GM12878 (cell line): ENCODE data around the gene MAMLD1.

Source experiments
- CTCF ChIP-seq, 3 experiments: IDR thresholded peaks in 2 of 3; conservative IDR thresholded peaks in 1 of 3; 2 replicates each; pipeline ENCODE4 v1.5.1; 2011; ENCODE audit warnings: low read depth in 3 of 3, low read length in 3 of 3, mild to moderate bottlenecking in 3 of 3, control low read depth in 2 of 3, moderate library complexity in 2 of 3, inconsistent platforms in 1 of 3, mixed read lengths in 1 of 3; ENCODE audit not compliant: control insufficient read depth in 2 of 3, insufficient read depth in 1 of 3; ENCODE audit errors: extremely low read depth in 1 of 3
- EP300 ChIP-seq, 2 experiments: fragments of 150-350 bp in 1 of 2; IDR thresholded peaks; 2 replicates each; pipeline ENCODE4 v1.6.1; 2011 to 2012; ENCODE audit warnings: low read depth in 2 of 2, low read length in 2 of 2, borderline replicate concordance in 1 of 2, improper control_type of control experiment in 1 of 2, inconsistent platforms in 1 of 2; ENCODE audit not compliant: control insufficient read depth in 1 of 2
- HDAC2 ChIP-seq: fragments of 200-600 bp; sonication (generic); IDR thresholded peaks from 2 replicates; pipeline ENCODE4 v1.6.1; 2017
- HDGF ChIP-seq: fragments of 450-650 bp; IDR thresholded peaks from 2 replicates; pipeline ENCODE4 v1.6.1; 2016; ENCODE audit warnings: antibody characterized with exemption
- PAX8 ChIP-seq: fragments of 450-650 bp; IDR thresholded peaks from 2 replicates; pipeline ENCODE4 v1.6.1; 2017; ENCODE audit warnings: mild to moderate bottlenecking, moderate library complexity
- POLR2A ChIP-seq: IDR thresholded peaks from 2 replicates; pipeline ENCODE4 v1.6.1; 2011; ENCODE audit warnings: low read depth, mild to moderate bottlenecking, low read length
- RAD51 ChIP-seq: fragments of 450-650 bp; IDR thresholded peaks from 2 replicates; pipeline ENCODE4 v1.6.1; 2016; ENCODE audit warnings: moderate library complexity, mild to moderate bottlenecking, inconsistent platforms
- SMARCA5 ChIP-seq: fragments of 450-650 bp; IDR thresholded peaks from 2 replicates; pipeline ENCODE4 v1.6.1; 2017; ENCODE audit warnings: mild to moderate bottlenecking
- SMC3 ChIP-seq: IDR thresholded peaks from 2 replicates; pipeline ENCODE4 v1.6.1; 2011; ENCODE audit warnings: low read length, improper control_type of control experiment, borderline replicate concordance
- SP1 ChIP-seq: IDR thresholded peaks from one replicate; pipeline ENCODE4 v1.6.1; 2011; ENCODE audit warnings: low read depth, low read length
- ZNF217 ChIP-seq: fragments of 450-650 bp; IDR thresholded peaks from 2 replicates; pipeline ENCODE4 v1.6.1; 2017; ENCODE audit warnings: antibody characterized with exemption, mild to moderate bottlenecking
- TF ChIP-seq, protein P1 (sequence below): IDR thresholded peaks from 2 replicates; pipeline ENCODE4 v1.6.1; 2011; ENCODE audit warnings: borderline replicate concordance, low read depth, mild to moderate bottlenecking, moderate library complexity, low read length; ENCODE audit not compliant: insufficient read depth, poor library complexity, severe bottlenecking
- TF ChIP-seq, protein P2 (sequence below): fragments of 150-350 bp; IDR thresholded peaks from 2 replicates; pipeline ENCODE4 v1.6.1; 2016; ENCODE audit warnings: low read depth, low read length

DNA sequence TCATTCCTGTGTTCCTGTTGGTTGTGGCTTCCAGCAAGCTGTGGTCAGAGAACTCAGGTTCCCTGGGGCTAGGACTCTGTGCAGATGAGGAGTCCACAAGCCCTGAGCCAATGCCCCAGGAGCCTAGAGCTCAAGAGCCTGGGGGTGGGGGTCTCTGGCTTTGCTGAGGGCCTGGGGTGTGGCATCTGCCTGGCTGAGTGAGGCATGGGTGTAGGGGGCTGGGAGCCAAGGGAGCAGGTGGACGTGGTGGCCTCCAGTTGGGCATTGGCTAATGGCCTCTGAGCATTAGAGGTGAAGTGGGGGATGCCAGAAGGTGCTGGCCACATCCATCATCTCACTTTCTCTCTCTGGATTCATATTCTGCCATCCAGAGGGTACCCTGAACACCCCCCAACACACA is 5.3 kb upstream of the MAMLD1 start:
- TF ChIP-seq, protein P1, sequence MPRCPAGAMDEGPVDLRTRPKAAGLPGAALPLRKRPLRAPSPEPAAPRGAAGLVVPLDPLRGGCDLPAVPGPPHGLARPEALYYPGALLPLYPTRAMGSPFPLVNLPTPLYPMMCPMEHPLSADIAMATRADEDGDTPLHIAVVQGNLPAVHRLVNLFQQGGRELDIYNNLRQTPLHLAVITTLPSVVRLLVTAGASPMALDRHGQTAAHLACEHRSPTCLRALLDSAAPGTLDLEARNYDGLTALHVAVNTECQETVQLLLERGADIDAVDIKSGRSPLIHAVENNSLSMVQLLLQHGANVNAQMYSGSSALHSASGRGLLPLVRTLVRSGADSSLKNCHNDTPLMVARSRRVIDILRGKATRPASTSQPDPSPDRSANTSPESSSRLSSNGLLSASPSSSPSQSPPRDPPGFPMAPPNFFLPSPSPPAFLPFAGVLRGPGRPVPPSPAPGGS, result no peak
- TF ChIP-seq RAD51 (no peak), HDAC2 (no peak), CTCF (IDR thresholded peaks at IDR 0.05 in 2 of 3, conservative IDR thresholded peaks at IDR 0.05 in 1 of 3; ENCODE audit: control insufficient read depth in 2 of 3, extremely low read depth in 1 of 3, insufficient read depth in 1 of 3, low read depth in 3 of 3, low read length in 3 of 3) (no peak), HDGF (no peak), PAX8 (no peak), POLR2A (no peak), SMC3 (no peak), SMARCA5 (no peak), SP1 (no peak), ZNF217 (no peak), EP300 (IDR thresholded peaks at IDR 0.05; ENCODE audit: borderline replicate concordance in 1 of 2, control insufficient read depth in 1 of 2, low read depth in 2 of 2, low read length in 2 of 2) (no peak)
- TF ChIP-seq, protein P2, sequence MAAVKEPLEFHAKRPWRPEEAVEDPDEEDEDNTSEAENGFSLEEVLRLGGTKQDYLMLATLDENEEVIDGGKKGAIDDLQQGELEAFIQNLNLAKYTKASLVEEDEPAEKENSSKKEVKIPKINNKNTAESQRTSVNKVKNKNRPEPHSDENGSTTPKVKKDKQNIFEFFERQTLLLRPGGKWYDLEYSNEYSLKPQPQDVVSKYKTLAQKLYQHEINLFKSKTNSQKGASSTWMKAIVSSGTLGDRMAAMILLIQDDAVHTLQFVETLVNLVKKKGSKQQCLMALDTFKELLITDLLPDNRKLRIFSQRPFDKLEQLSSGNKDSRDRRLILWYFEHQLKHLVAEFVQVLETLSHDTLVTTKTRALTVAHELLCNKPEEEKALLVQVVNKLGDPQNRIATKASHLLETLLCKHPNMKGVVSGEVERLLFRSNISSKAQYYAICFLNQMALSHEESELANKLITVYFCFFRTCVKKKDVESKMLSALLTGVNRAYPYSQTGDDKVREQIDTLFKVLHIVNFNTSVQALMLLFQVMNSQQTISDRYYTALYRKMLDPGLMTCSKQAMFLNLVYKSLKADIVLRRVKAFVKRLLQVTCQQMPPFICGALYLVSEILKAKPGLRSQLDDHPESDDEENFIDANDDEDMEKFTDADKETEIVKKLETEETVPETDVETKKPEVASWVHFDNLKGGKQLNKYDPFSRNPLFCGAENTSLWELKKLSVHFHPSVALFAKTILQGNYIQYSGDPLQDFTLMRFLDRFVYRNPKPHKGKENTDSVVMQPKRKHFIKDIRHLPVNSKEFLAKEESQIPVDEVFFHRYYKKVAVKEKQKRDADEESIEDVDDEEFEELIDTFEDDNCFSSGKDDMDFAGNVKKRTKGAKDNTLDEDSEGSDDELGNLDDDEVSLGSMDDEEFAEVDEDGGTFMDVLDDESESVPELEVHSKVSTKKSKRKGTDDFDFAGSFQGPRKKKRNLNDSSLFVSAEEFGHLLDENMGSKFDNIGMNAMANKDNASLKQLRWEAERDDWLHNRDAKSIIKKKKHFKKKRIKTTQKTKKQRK, result no peak
